ENCODE results near the gene NUFIP1. TPM values are rescaled to one million over a fixed set of nuclear protein-coding genes. Genes with fewer than 3 reads are reported as not detected.
"Not testable (repeated sequence)": the region's sequence is repeated elsewhere in the genome, so short reads cannot be mapped to it uniquely, and the experiment has no call there.

The NUFIP1 gene
- total RNA-seq, 4 donors from 2014 or later = 3.4 to 5.3 (median 4.5) TPM

DNA sequence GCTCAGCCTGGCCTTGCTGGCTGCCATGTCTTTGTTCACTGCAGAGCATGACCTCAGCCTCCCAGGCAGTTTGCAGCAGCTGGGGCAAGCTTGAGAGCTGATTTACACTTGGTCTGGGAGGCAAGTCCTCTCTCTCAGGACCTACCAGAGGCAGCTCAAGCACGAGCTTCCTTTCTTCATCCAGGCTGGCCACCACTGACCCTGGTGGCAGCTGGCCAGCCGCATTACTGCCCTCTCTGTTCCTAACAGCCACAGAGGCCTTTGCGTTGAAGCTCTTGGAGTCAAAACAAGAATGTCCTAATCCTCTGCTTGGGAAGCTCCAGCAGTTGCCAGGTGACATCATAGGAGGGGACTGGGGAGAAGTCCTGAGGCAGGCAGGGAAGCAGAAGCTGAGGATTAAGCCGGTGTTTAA, 85.7 kb downstream of the NUFIP1 start:
- DNase-seq = peak; percentile 81 to 94
- H3K27me3 ChIP-seq = no peaks in the 10 kb centered on the region
- in situ Hi-C loops (cut with MboI; ENCODE audit: low sequenced_read_pairs in 4 of 4) = no loop called here
- H3K27ac ChIP-seq = peak overlapping the region; percentile 82 to 91 (median 86)
- no peaks in the 10 kb centered on the region for H3K36me3 ChIP-seq
- no peak overlapping the region for H3K4me3 ChIP-seq
- ATAC-seq = peak; percentile 78 to 82
- TF ChIP-seq, protein P1, sequence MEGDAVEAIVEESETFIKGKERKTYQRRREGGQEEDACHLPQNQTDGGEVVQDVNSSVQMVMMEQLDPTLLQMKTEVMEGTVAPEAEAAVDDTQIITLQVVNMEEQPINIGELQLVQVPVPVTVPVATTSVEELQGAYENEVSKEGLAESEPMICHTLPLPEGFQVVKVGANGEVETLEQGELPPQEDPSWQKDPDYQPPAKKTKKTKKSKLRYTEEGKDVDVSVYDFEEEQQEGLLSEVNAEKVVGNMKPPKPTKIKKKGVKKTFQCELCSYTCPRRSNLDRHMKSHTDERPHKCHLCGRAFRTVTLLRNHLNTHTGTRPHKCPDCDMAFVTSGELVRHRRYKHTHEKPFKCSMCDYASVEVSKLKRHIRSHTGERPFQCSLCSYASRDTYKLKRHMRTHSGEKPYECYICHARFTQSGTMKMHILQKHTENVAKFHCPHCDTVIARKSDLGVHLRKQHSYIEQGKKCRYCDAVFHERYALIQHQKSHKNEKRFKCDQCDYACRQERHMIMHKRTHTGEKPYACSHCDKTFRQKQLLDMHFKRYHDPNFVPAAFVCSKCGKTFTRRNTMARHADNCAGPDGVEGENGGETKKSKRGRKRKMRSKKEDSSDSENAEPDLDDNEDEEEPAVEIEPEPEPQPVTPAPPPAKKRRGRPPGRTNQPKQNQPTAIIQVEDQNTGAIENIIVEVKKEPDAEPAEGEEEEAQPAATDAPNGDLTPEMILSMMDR (IDR thresholded peaks at IDR 0.05 in 4 of 5, conservative IDR thresholded peaks at IDR 0.05 in 1 of 5) = no peak
- TF ChIP-seq POLR2A (IDR thresholded peaks at IDR 0.05) = peak; percentile 25 to 27
- no peaks in the 10 kb centered on the region for H3K9me3 ChIP-seq
- peaks cover 47 to 56% of the 10 kb centered on the region in 2 donors for H3K4me1 ChIP-seq
- intact Hi-C loops (cut with DNase I; ENCODE audit: low total_unique reads) = loop anchor here (1.0 to 5.0 kb wide), 2 partner anchors 14 to 64 kb away; no protein-coding TSS in a partner anchor

- in situ Hi-C loops (cut with MboI; ENCODE audit: low sequenced_read_pairs in 4 of 4) = no loop called here
- DNase-seq = no peak
- TF ChIP-seq POLR2A (IDR thresholded peaks at IDR 0.05) = no peak
- TF ChIP-seq, protein P1 (IDR thresholded peaks at IDR 0.05 in 4 of 5, conservative IDR thresholded peaks at IDR 0.05 in 1 of 5) = no peak
- H3K27me3 ChIP-seq = no peaks in the 10 kb centered on the region
- H3K9me3 ChIP-seq = no peaks in the 10 kb centered on the region
- H3K4me1 ChIP-seq = peaks cover 47 to 56% of the 10 kb centered on the region in 2 donors
- no peaks in the 10 kb centered on the region for H3K36me3 ChIP-seq
- intact Hi-C loops (cut with DNase I; ENCODE audit: low total_unique reads) = loop anchor here (1.0 to 5.0 kb wide), 2 partner anchors 15 to 65 kb away; no protein-coding TSS in a partner anchor
- no peak overlapping the region for H3K4me3 ChIP-seq
- peak overlapping the region; percentile 82 to 91 (median 86) for H3K27ac ChIP-seq
- ATAC-seq = no peak
These were observed 86.5 kb downstream of the NUFIP1 start for GRCh38 chr13:44902738-44903137.

DNA sequence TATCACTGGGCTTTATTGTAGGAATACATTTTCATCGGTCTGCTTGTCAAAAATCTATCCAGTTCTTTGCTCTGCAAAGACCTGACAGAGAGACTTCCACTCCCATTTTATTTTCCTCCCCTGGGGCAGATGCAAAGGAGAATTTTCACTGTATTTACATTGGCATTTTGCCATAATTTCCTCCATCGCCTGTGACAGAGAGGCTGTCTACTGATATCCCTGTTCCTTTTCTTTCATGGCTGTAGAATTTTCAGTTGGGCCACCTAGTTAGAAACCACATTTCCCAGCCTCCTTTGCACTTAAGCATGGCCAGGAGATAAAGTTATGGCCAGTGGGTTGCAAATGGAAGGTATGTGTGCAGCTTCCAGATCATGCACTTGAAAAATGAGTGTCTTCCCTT, 89.3 kb downstream of the NUFIP1 start:
- in situ Hi-C loops (cut with MboI; ENCODE audit: low sequenced_read_pairs in 4 of 4) = no loop called here
- H3K27ac ChIP-seq = no peak overlapping the region
- no peak for DNase-seq

DNA sequence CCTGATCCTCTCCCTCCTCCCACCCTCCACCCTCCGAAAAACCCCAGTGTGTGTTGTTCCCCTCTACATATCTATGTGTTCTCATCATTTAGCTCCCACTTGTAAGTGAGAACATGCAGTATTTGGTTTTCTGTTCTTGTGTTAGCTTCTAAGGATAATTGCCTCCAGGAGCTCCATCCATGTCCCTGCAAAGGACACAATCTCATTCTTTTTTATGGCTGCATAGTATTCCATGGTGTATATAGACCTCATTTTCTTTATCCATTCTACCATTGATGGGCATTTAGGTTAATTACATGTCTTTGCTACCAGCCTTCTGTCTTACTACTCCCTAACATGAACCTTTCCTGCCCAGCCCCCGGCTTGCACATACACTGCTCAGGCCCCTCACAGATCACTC, 91.0 kb downstream of the NUFIP1 start:
- DNase-seq; H3K4me3 ChIP-seq; H3K36me3 ChIP-seq; H3K27me3 ChIP-seq; ATAC-seq; intact Hi-C loops (cut with DNase I; ENCODE audit: low total_unique reads); H3K9me3 ChIP-seq; H3K27ac ChIP-seq; in situ Hi-C loops (cut with MboI; ENCODE audit: low sequenced_read_pairs in 4 of 4): not testable (repeated sequence)
- H3K4me1 ChIP-seq = peaks cover 11 to 15% of the 10 kb centered on the region in 2 donors

More for the DNA sequence above, 89.3 kb downstream of the NUFIP1 start:
- no peaks in the 10 kb centered on the region for H3K9me3 ChIP-seq
- intact Hi-C loops (cut with DNase I; ENCODE audit: low total_unique reads) = loop anchor here (5.0 kb wide), 1 partner anchor 67 kb away; no protein-coding TSS in a partner anchor
- no peaks in the 10 kb centered on the region for H3K36me3 ChIP-seq
- ATAC-seq = no peak
- no peak overlapping the region for H3K4me3 ChIP-seq
- TF ChIP-seq, protein P1 (IDR thresholded peaks at IDR 0.05 in 4 of 5, conservative IDR thresholded peaks at IDR 0.05 in 1 of 5) = no peak
- no peak for TF ChIP-seq POLR2A (IDR thresholded peaks at IDR 0.05)
- H3K27me3 ChIP-seq = no peaks in the 10 kb centered on the region
- peaks cover 27 to 29% of the 10 kb centered on the region in 2 donors for H3K4me1 ChIP-seq

DNA sequence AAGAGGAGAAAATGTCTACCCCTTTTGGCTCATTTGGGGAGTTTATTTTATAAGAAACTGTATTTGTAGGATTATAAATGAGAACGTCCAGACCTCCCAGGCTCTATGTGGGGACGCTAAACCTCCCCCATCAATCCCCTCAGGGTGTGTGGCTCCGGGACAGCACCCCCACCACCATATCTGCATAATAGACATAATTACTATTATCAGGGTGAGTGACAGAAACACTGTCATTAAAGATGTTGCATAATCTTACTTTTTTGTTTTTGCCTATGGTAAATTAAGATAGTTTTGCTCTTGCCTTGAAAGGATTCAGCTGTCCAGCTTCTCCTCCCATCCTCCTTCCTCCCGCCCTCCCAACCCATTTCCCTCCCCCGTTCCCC, 93.3 kb downstream of the NUFIP1 start:
- intact Hi-C loops (cut with DNase I; ENCODE audit: low total_unique reads) (no loop called here), in situ Hi-C loops (cut with MboI; ENCODE audit: low sequenced_read_pairs in 4 of 4) (no loop called here)
- no peaks in the 10 kb centered on the region for H3K36me3 ChIP-seq
- H3K27ac ChIP-seq = no peak overlapping the region
- no peak overlapping the region for H3K4me3 ChIP-seq
- DNase-seq (no peak), ATAC-seq (no peak)
- no peak for TF ChIP-seq POLR2A (IDR thresholded peaks at IDR 0.05)
- TF ChIP-seq, protein P1 (IDR thresholded peaks at IDR 0.05 in 4 of 5, conservative IDR thresholded peaks at IDR 0.05 in 1 of 5) = no peak
- no peaks in the 10 kb centered on the region for H3K27me3 ChIP-seq
- peaks cover 0 to 3% of the 10 kb centered on the region in 2 donors for H3K4me1 ChIP-seq
- no peaks in the 10 kb centered on the region for H3K9me3 ChIP-seq
